Measurements from ENCODE around the gene ELF5. TPM values are rescaled to one million over a fixed set of nuclear protein-coding genes. Genes with fewer than 3 reads are reported as not detected.

The ELF5 gene
- total RNA-seq, 1 experiment from 2014 or later = 0.11 TPM

- Mint-ChIP-seq H3K27me3 (ENCODE audit: insufficient read depth, unreplicated experiment) (no peaks in the 10 kb centered on the region), H3K27ac (ENCODE audit: unreplicated experiment) (no peak overlapping the region), H3K36me3 (ENCODE audit: insufficient read depth, unreplicated experiment) (no peaks in the 10 kb centered on the region), H3K4me1 (ENCODE audit: low read depth, unreplicated experiment) (peaks cover 8% of the 10 kb centered on the region), H3K9me3 (ENCODE audit: unreplicated experiment) (no peaks in the 10 kb centered on the region), H3K4me3 (ENCODE audit: unreplicated experiment) (no peak overlapping the region)
- no peak for DNase-seq
- ChIA-PET POLR2A (no interaction called here), CTCF (no interaction called here)
- no peaks in the 10 kb centered on the region for H3K9me3 ChIP-seq
- H3K4me1 ChIP-seq = peaks cover 7% of the 10 kb centered on the region
- H3K36me3 ChIP-seq (ENCODE audit: control insufficient read depth, insufficient read depth, low read length) = no peaks in the 10 kb centered on the region
- no peak overlapping the region for H3K4me3 ChIP-seq (ENCODE audit: low read depth, low read length)
- BruUV-seq (replicated peaks) = no TSS peak
- no peak for TF ChIP-seq CTCF (IDR thresholded peaks at IDR 0.05; ENCODE audit: insufficient read depth in 1 of 2, low read depth in 1 of 2, low read length in 1 of 2, severe bottlenecking in 1 of 2, unreplicated experiment in 1 of 2)
- intact Hi-C loops (cut with micrococcal nuclease; ENCODE audit: unreplicated experiment) = no loop called here
- no peaks in the 10 kb centered on the region for H3K27me3 ChIP-seq (replicated peaks; ENCODE audit: control insufficient read depth, insufficient read depth, low read length)
These were observed 69.2 kb downstream of the ELF5 start for GRCh38 chr11:34444428-34444827.

- ChIA-PET CTCF (no interaction called here), POLR2A (no interaction called here)
- H3K9me3 Mint-ChIP-seq (ENCODE audit: unreplicated experiment) = no peaks in the 10 kb centered on the region
These were observed 70.5 kb downstream of the ELF5 start for GRCh38 chr11:34443136-34443535.

GRCh38 chr11:34441814-34442213 is 71.8 kb downstream of the ELF5 start:
- H3K4me3 Mint-ChIP-seq (ENCODE audit: unreplicated experiment) = no peak overlapping the region
- H3K9me3 Mint-ChIP-seq (ENCODE audit: unreplicated experiment) = no peaks in the 10 kb centered on the region
- DNase-seq = no peak
- no peaks in the 10 kb centered on the region for H3K9me3 ChIP-seq
- H3K4me1 ChIP-seq = peaks cover 11% of the 10 kb centered on the region
- no peaks in the 10 kb centered on the region for H3K36me3 ChIP-seq (ENCODE audit: control insufficient read depth, insufficient read depth, low read length)
- no peak overlapping the region for H3K27ac Mint-ChIP-seq (ENCODE audit: unreplicated experiment)
- no peaks in the 10 kb centered on the region for H3K27me3 Mint-ChIP-seq (ENCODE audit: insufficient read depth, unreplicated experiment)
- intact Hi-C loops (cut with micrococcal nuclease; ENCODE audit: unreplicated experiment) = no loop called here
- no TSS peak for BruUV-seq (replicated peaks)
- no peak for TF ChIP-seq CTCF (IDR thresholded peaks at IDR 0.05; ENCODE audit: insufficient read depth in 1 of 2, low read depth in 1 of 2, low read length in 1 of 2, severe bottlenecking in 1 of 2, unreplicated experiment in 1 of 2)
- H3K36me3 Mint-ChIP-seq (ENCODE audit: insufficient read depth, unreplicated experiment) = peaks cover 7% of the 10 kb centered on the region
- no peaks in the 10 kb centered on the region for H3K27me3 ChIP-seq (replicated peaks; ENCODE audit: control insufficient read depth, insufficient read depth, low read length)
- POLR2A ChIA-PET = no interaction called here
- peaks cover 10% of the 10 kb centered on the region for H3K4me1 Mint-ChIP-seq (ENCODE audit: low read depth, unreplicated experiment)
- H3K4me3 ChIP-seq (ENCODE audit: low read depth, low read length) = no peak overlapping the region
- CTCF ChIA-PET = no interaction called here

More at GRCh38 chr11:34443136-34443535, 70.5 kb downstream of the ELF5 start:
- no TSS peak for BruUV-seq (replicated peaks)
- H3K9me3 ChIP-seq = no peaks in the 10 kb centered on the region
- intact Hi-C loops (cut with micrococcal nuclease; ENCODE audit: unreplicated experiment) = no loop called here
- TF ChIP-seq CTCF (IDR thresholded peaks at IDR 0.05; ENCODE audit: insufficient read depth in 1 of 2, low read depth in 1 of 2, low read length in 1 of 2, severe bottlenecking in 1 of 2, unreplicated experiment in 1 of 2) = no peak
- H3K4me3 ChIP-seq (ENCODE audit: low read depth, low read length) = no peak overlapping the region
- H3K4me1 Mint-ChIP-seq (ENCODE audit: low read depth, unreplicated experiment) = peaks cover 10% of the 10 kb centered on the region
- no peaks in the 10 kb centered on the region for H3K27me3 ChIP-seq (replicated peaks; ENCODE audit: control insufficient read depth, insufficient read depth, low read length)
- H3K36me3 Mint-ChIP-seq (ENCODE audit: insufficient read depth, unreplicated experiment) = peaks cover 7% of the 10 kb centered on the region
- H3K4me1 ChIP-seq = peaks cover 7% of the 10 kb centered on the region
- H3K27me3 Mint-ChIP-seq (ENCODE audit: insufficient read depth, unreplicated experiment) = no peaks in the 10 kb centered on the region
- no peaks in the 10 kb centered on the region for H3K36me3 ChIP-seq (ENCODE audit: control insufficient read depth, insufficient read depth, low read length)
- DNase-seq = no peak
- no peak overlapping the region for H3K4me3 Mint-ChIP-seq (ENCODE audit: unreplicated experiment)
- H3K27ac Mint-ChIP-seq (ENCODE audit: unreplicated experiment) = no peak overlapping the region
